ENCODE measurements around the gene MROH9. TPM values are rescaled to one million over a fixed set of nuclear protein-coding genes. Genes with fewer than 3 reads are reported as not detected.

The MROH9 gene
- total and polyA plus RNA-seq, 2 of the 8 experiments (the other 6 are each of a cell fraction or from before 2014, with no cell fraction given) = not detected

GRCh38 chr1:170908942-170909341, 26.4 kb upstream of the MROH9 start:
- DNase-seq (ENCODE audit: low read depth in 1 of 2, low spot score in 2 of 2) (no peak), FAIRE-seq (no peak)
- no peak overlapping the region for H3K9ac ChIP-seq (replicated peaks in 1 of 4; ENCODE audit: extremely low read depth in 1 of 4, low read depth in 3 of 4, low read length in 3 of 4)
- H3K79me1 ChIP-seq (ENCODE audit: low read depth, low read length) = no peaks in the 10 kb centered on the region
- no peak overlapping the region for H3K27ac ChIP-seq (ENCODE audit: low read depth, low read length)
- H3K4me1 ChIP-seq (replicated peaks in 1 of 4; ENCODE audit: control insufficient read depth in 3 of 4, insufficient read depth in 4 of 4, low read length in 3 of 4) = no peaks in the 10 kb centered on the region
- POLR2A ChIA-PET (ENCODE audit: partially characterized antibody) = no interaction called here
- H3K14ac ChIP-seq (ENCODE audit: insufficient read length) = no peak overlapping the region
- H4K8ac ChIP-seq (ENCODE audit: extremely low read depth, insufficient read depth, low read length) = no peak overlapping the region
- H3K18ac ChIP-seq (ENCODE audit: extremely low read depth, low read length) = no peak overlapping the region
- no peaks in the 10 kb centered on the region for H3K79me2 ChIP-seq (ENCODE audit: control insufficient read depth in 1 of 2, insufficient read depth in 2 of 2, low read length in 2 of 2)
- no peak overlapping the region for H4K5ac ChIP-seq (ENCODE audit: insufficient read length, low read depth, low read length)
- no peak overlapping the region for H2BK5ac ChIP-seq (ENCODE audit: low read depth, low read length)
- no peak overlapping the region for H3K23ac ChIP-seq (ENCODE audit: insufficient read length)
- no peaks in the 10 kb centered on the region for H3K27me3 ChIP-seq (replicated peaks in 1 of 4; ENCODE audit: control insufficient read depth in 3 of 4, extremely low read depth in 1 of 4, insufficient read depth in 3 of 4, low read length in 3 of 4)
- no peaks in the 10 kb centered on the region for H3K23me2 ChIP-seq (ENCODE audit: low read depth, low read length)
- H2BK12ac ChIP-seq (ENCODE audit: low read depth, low read length) = no peak overlapping the region
- no peak overlapping the region for H2BK120ac ChIP-seq (replicated peaks; ENCODE audit: low read depth, low read length)
- H3K56ac ChIP-seq (replicated peaks; ENCODE audit: insufficient read length, low read depth, low read length) = no peak overlapping the region
- H3K9me3 ChIP-seq (ENCODE audit: insufficient read depth in 2 of 2, low read depth in 1 of 2, low read length in 1 of 2) = no peaks in the 10 kb centered on the region
- no peak overlapping the region for H2AFZ ChIP-seq (ENCODE audit: low read length)
- no peak overlapping the region for H2AK5ac ChIP-seq (ENCODE audit: low read depth, low read length)
- H2BK15ac ChIP-seq (ENCODE audit: low read length) = no peak overlapping the region
- no peak overlapping the region for H3K4me3 ChIP-seq (ENCODE audit: extremely low read depth in 1 of 4, insufficient read depth in 2 of 4, low read depth in 3 of 4, low read length in 4 of 4)
- 83% methylated on average over 1 of the region's 1 CpG; no CpG with 5 or more reads in 1 of the 2 experiments for WGBS, 2 experiments (ENCODE audit: extremely low coverage in 1 of 2, insufficient coverage in 1 of 2, insufficient read length in 1 of 2, insufficient replicate concordance in 2 of 2, low coverage in 1 of 2, low lambda C conversion rate in 2 of 2, missing lambda C conversion rate in 1 of 2)
- H3K4me2 ChIP-seq (ENCODE audit: insufficient read depth in 1 of 2, low read depth in 2 of 2, low read length in 2 of 2) = no peak overlapping the region
- no peak overlapping the region for H4K91ac ChIP-seq (replicated peaks; ENCODE audit: insufficient read length, low read length)
- no peak overlapping the region for H2BK20ac ChIP-seq (ENCODE audit: low read length)
- no peaks in the 10 kb centered on the region for H4K20me1 ChIP-seq (replicated peaks in 1 of 2; ENCODE audit: control insufficient read depth in 1 of 2, insufficient read depth in 2 of 2, low read length in 2 of 2)
- CTCF ChIA-PET (ENCODE audit: partially characterized antibody) = interaction anchor here (1.0 to 2.6 kb wide), 4 partner anchors 11 to 219 kb away, joined by 3 to 9 read pairs (median 4); no protein-coding TSS in a partner anchor
- H3K4ac ChIP-seq (replicated peaks; ENCODE audit: insufficient read length, low read depth, low read length) = no peak overlapping the region
- H3K36me3 ChIP-seq (ENCODE audit: control insufficient read depth in 2 of 4, insufficient read depth in 4 of 4, low read length in 3 of 4) = no peaks in the 10 kb centered on the region
- no peak for TF ChIP-seq RNF2 (IDR thresholded peaks at IDR 0.05; ENCODE audit: borderline replicate concordance, low read depth, low read length, missing control alignments, poor library complexity, severe bottlenecking)
- no peak for TF ChIP-seq CBX8 (IDR thresholded peaks at IDR 0.05; ENCODE audit: borderline replicate concordance, low read depth, low read length)
- no peak for TF ChIP-seq MAFK (IDR thresholded peaks at IDR 0.05; ENCODE audit: low read depth, low read length)
- no peak for TF ChIP-seq JUN (IDR thresholded peaks at IDR 0.05; ENCODE audit: low read depth, low read length)
- TF ChIP-seq ASH2L (IDR thresholded peaks at IDR 0.05; ENCODE audit: low read length) = no peak
- TF ChIP-seq TAF7 (optimal IDR thresholded peaks at IDR 0.05; ENCODE audit: borderline replicate concordance, low read depth, low read length) = no peak
- no peak for TF ChIP-seq NRF1 (IDR thresholded peaks at IDR 0.05; ENCODE audit: low read depth, low read length)
- TF ChIP-seq KDM4A (IDR thresholded peaks at IDR 0.05; ENCODE audit: low read depth, low read length, severe bottlenecking) = no peak
- TF ChIP-seq BACH1 (IDR thresholded peaks at IDR 0.05; ENCODE audit: low read length) = no peak
- no peak for TF ChIP-seq MAX (IDR thresholded peaks at IDR 0.05)
- TF ChIP-seq TBP (IDR thresholded peaks at IDR 0.05; ENCODE audit: low read depth, low read length) = no peak
- no peak for TF ChIP-seq POU5F1 (IDR thresholded peaks at IDR 0.05; ENCODE audit: low read depth, low read length)
- no peak for TF ChIP-seq POLR2AphosphoS5 (IDR thresholded peaks at IDR 0.05; ENCODE audit: low read depth, low read length)
- TF ChIP-seq CTBP2 (IDR thresholded peaks at IDR 0.05; ENCODE audit: borderline replicate concordance, insufficient read depth, insufficient read length, low read length) = no peak
- TF ChIP-seq POLR2A (IDR thresholded peaks at IDR 0.05; ENCODE audit: control extremely low read depth in 1 of 2, low read depth in 2 of 2, low read length in 2 of 2) = no peak
- no peak for TF ChIP-seq CHD1 (IDR thresholded peaks at IDR 0.05; ENCODE audit: low read depth, low read length)
